NCI-H1092 treated with DMSO at 0.1 percent for 48 hours (cell line): ENCODE data around the gene SLC35D2.
A peak's percentile ranks its signal among the peaks of the same experiment; 100 is the strongest.
"Not testable (repeated sequence)": the region's sequence is repeated elsewhere in the genome, so short reads cannot be mapped to it uniquely, and the experiment has no call there.

Experiments used
- DNase-seq: peaks from one replicate; lab custom pipeline; 2025; lab: John Stamatoyannopoulos, UW

Gene SLC35D2

GRCh38 chr9:96400132-96400910, 16.8 kb upstream of the SLC35D2 start:
- DNase-seq = no peak

- DNase-seq = no peak
These were observed 15.8 kb upstream of the SLC35D2 start for GRCh38 chr9:96399325-96399633.

DNA sequence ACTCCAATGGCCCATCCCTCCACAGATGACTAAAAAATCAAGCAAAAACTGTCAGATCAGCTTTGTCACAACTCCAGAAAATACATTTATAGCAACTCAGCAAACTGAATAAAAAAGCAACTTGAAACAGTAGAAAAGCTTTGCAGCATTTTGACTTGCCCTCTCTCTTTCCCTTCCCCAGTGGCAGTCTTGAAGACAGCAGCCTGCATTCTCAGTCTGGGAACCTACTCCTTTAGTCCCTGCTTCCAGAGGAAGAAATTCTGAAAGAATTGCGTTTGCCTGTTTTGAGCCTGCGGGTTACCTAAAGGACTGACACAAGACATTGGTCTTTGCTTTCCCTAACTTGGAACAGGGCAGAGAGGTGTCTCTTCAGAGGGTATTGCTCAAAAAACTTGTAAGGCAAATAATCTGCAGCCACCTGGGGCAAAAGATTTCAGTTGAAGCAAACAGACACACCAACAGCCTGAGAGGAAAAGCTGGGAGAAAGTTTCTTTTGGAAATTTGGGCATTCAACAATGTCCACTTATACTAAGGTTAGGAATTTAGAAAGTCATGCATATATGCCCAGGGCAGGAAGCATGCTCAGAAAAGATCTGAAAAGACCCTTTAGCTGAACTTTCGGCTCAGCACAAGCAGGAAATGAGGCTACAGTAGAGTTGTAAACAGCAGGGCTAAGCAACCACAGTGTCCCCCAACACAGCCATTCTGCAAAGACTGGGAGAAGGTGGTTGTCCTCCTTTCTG, 15.2 kb upstream of the SLC35D2 start:
- DNase-seq = no peak

DNA sequence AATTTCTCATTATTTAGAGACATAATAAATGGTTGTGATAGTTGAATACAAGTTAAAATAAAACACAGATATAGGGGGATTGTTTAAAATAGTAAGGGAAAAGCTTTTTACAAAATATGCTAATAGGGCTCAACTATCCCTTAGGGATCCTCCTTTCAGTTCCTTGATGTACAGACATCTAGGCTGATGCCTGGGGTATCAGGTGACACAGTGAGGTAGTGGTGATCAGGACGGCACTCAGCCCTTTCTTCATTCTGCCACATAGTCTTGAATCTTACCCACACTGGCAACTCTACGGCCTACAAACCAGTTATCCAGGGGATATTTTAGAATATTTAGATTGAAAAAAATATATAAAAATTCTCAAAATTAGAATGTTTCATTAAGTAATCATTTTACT, 12.5 kb upstream of the SLC35D2 start:
- DNase-seq = no peak

DNA sequence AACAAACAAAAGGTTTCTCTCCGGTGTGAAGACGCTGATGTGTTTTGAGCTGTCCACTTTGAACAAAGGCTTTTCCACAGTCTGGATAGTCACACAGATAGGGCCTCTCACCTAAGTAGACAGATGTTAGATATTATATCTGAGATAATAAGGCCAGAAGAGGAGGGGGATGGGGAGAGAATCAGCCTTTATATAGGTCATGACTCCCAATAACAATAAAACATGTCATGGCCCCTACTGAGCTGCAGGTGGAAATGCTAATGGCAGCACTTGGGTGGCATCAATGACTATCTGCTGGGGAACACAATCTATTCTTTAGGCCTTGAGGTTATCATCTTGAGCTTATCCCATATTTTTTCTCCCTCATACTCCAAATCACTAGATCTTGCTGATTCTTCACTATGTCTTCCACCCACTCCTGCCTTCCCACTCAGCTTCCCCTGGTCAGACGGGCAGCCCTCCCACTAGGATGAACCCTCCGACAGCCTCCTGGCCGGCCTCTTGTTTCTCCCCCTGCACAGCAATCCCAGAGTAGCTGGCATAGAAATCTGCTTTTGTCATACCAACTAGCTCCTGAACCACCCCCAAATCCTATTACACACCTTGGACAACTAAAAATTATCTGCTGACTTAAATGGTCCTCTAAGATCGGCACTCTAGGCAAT, 11.5 kb upstream of the SLC35D2 start:
- DNase-seq = peak; percentile 4

- no peak for DNase-seq
These were observed 8.8 kb upstream of the SLC35D2 start for GRCh38 chr9:96392263-96392662.

- DNase-seq = no peak
These were observed 7.7 kb upstream of the SLC35D2 start for GRCh38 chr9:96391021-96391765.

DNA sequence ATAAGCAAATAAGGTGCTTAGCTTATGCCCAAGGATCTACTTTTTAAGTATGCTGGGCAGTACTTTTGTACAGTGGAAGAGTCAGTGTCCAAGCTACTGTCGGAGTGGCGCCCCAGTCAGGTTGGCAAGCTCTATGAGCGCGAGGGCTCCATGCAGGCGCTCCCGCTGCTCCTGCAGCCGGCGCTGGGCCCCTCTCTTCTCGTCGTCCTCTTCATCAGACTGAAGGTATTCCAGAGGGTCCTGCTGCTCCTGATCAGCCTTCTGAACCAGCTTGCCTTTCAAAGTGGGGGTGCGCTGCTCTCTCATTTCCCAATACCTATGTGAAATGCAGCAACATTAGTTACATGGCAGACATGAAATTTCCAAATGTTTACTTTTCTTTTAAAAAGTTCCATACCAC, 4.6 kb upstream of the SLC35D2 start:
- no peak for DNase-seq

- DNase-seq = no peak
These were observed 2.6 kb upstream of the SLC35D2 start for GRCh38 chr9:96386157-96386556.

DNA sequence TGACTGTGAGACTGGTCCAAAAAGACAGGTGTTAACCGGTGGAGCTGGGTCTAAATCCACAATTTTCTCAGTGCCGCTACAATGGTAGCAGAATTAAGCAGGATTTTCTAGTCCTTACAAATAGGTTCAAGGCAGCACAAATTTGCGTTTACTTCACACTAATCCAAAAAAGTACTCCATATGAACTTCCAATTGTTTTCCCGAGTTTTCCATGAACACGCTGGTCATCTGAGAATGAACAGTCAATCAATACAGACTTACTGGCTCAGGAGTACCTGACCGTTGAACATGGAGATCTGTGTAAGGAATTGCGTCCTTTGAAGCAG, 709 bp downstream of the SLC35D2 start:
- DNase-seq = no peak

DNA sequence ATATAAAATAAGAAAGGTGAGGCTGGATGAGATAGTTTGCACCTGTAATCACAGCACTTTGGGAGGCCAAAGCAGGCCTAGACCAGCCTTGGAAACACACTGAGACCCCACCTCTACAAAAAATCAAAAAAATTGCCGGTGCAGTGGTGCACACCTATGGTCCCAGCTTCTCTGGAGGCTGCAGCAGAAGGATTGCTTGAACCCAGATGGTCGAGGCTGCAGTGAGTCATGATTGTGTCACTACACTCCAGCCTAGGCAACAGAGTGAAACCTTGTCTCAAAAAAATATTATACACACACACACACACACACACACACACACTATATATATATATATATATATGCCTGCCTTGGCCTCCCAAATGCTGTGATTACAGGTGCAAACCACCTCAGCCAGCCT, 1.3 kb downstream of the SLC35D2 start:
- DNase-seq = no peak

- no peak for DNase-seq
These were observed 1.8 kb downstream of the SLC35D2 start for GRCh38 chr9:96381696-96382095.

DNA sequence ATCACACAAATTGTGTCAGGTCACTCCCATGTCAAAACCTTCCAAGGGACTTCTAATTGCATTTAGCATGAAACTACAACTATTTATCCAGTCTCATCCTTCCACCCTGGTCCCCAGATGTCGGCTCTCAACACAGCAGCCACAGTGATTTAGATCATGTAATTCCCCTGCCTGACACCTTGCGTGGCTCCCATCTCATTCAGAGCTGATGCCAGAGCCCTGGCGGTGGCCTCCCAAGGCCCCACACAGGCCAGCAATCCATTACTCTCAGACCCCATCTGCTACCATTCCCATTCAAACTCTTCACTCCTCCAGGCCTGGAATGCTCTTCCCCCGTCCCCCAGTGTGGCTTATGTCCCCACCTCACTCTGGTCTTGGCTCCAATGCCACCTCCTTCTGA, 2.4 kb downstream of the SLC35D2 start:
- no peak for DNase-seq

GRCh38 chr9:96379461-96379860, 4.0 kb downstream of the SLC35D2 start:
- no peak for DNase-seq

GRCh38 chr9:96378187-96378586, 5.3 kb downstream of the SLC35D2 start:
- no peak for DNase-seq

DNA sequence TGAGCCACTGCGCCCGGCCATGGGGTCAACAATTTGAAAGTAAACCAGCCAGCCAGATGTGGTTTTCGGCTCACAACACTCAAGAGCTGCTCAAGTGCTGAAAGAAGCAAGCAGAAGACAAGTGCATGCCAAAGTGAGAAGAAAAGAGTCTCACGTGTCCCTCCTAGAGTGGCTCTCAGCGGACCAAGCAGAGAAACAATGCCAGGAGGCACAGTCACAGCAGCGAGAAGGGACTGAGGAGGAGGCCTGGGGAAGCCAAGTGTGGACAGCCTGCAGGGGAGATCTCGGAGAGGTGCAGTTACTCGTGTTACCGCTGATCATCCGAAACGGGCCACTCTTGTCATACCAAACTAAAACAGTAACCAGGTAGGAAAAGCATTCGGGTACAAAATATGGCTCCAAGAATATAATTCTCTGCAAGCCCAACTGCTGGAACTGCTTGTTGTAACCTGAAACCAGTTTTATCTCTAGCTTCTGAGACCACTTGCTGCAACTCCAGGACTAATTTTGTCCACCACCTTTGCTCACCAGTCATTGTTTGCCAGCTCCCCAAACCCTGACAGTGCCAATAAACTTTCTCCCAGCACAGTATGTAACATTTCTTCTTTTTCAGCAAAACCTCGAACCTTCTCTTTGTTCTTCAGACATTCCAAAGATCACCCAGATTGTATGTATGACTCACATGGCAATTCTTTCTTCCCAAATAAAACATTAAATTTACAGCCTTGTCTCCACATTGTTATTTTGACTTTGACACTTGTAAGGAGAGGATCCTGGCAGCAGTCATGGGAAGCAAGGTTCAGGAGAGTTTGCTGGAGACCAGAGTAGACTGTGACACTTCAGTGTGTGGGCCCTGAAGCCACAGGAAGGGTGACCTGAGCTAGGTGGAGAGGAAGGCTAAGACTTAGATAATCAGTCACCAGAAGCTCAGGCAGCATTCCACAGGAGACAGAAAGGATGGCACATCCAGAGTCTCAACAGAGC, 6.3 kb downstream of the SLC35D2 start:
- no peak for DNase-seq

GRCh38 chr9:96375507-96375906, 8.0 kb downstream of the SLC35D2 start:
- DNase-seq = not testable (repeated sequence)

- DNase-seq = no peak
These were observed 15.6 kb downstream of the SLC35D2 start for GRCh38 chr9:96367943-96368342.

DNA sequence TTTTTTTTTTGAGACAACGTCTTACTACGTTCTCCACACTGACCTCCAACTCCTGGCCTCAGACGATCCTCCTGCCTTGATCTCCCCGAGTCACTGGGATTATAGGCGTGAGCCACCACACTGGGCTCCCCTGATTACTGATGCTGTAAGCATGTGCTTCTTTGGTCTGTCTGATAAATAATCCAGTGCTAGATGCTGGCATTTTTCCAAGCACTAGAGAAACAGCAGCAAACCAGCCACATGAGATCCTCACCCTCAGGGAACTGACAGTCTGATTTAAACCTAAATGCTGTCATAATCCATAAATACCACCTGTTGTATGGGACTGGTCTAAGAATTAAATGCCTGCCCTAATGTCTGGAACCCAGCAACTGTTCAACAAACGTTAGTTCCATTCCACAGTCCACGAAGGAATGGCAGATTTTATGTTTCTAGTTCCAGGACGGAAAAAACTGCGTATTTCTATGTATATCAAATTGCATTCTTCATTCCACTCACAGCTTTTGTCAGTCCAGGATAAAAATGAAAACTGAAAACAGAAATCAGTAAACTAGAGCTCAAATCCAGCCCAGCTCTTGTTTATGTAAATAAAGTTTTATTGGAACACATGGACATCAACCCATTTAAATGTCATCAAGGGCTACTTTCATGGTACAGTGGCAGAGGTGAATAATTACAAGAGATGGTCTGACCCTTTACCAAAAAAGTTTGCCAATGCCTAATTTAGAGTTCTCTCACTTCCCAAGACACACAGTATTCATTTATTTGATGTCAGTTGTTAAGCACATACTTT, 20.1 kb downstream of the SLC35D2 start:
- no peak for DNase-seq

DNA sequence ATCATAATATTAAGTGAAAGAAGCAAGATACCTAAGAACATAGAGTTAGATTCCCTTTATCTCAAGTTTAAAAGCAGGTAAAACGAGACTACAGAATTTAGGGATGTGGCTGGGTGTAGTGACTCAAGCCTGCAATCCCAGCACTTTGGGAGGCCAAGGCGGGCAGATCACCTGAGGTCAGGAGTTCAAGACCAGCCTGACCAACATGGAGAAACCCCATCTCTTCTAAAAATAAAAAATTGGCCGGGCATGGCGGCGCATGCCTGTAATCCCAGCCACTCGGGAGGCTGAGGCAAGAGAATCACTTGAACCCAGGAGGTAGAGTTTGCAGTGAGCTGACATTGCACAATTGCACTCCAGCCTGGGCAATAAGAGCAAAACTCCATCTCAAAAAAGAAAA, 21.4 kb downstream of the SLC35D2 start:
- DNase-seq = not testable (repeated sequence)

GRCh38 chr9:96361668-96362067, 21.8 kb downstream of the SLC35D2 start:
- no peak for DNase-seq
